Measurements from ENCODE around the gene CD58.

The CD58 gene

GRCh38 chr1:116538544-116538943 lies 32.3 kb downstream of the CD58 start:
- peak; percentile 89 for DNase-seq (ENCODE audit: low read depth)

DNA sequence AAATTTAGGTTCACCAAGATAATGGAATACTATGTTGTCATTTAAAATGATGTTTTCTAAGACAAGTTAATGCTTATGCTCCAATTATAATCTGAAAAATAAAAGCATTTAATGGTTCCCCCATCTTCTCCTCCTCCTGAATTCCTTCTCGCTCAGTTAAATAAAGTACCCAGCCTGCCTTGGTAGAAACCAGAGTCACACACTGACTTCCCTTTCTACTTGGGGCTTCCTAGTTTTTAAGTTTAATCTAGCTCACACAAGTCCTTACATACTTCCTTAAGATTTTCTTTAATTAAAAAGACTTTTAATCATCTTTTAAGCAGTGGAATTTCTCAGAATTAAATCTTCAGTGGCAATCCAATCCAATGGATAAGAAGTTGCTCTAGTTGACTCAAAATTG lies 32.9 kb downstream of the CD58 start:
- DNase-seq (ENCODE audit: low read depth): no peak

- DNase-seq (ENCODE audit: low read depth): peak; percentile 90
Measured at GRCh38 chr1:116537040-116537831, 33.6 kb downstream of the CD58 start.

GRCh38 chr1:116534014-116534739 lies 36.6 kb downstream of the CD58 start:
- DNase-seq (ENCODE audit: low read depth): no peak

DNA sequence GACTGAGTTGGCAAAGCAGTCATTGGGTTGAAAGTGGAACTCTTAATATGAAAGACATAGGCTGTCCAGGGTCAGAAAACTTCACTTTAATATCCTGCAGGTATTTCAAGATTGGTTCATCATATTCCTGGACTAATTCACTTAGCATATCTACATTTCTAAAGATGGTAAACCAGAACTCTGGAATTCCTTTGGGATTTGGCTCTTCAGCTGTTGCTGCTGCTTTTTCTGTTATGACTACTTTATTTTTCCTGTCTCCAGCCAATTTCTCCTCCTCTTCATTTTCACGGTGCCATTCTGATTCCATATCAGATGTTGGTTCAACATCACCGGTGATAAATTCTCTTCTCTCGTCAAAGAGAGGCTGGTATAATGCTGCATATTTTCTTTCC lies 37.4 kb downstream of the CD58 start:
- no peak for DNase-seq (ENCODE audit: low read depth)

GRCh38 chr1:116532671-116533428 lies 38.0 kb downstream of the CD58 start:
- no peak for DNase-seq (ENCODE audit: low read depth)

DNA sequence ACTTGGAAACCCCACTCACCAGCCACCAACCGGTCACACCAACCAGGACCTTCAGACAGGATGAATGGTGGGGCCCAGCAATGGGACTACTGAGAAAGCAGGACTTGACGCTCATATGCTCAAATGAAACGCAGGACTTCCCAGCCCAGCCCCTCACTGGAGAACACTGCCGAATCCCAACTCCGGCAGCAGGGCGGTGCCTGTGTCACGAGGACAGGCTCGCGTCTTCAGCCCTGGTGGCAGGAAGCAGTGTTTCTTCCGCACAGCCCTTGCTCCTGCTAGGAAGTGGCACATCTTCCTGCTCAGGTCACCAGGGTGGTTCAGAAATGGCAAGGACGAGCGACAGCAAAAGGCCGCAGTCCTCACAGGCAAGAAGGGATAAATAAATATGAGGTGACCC lies 38.9 kb downstream of the CD58 start:
- DNase-seq (ENCODE audit: low read depth): no peak

DNA sequence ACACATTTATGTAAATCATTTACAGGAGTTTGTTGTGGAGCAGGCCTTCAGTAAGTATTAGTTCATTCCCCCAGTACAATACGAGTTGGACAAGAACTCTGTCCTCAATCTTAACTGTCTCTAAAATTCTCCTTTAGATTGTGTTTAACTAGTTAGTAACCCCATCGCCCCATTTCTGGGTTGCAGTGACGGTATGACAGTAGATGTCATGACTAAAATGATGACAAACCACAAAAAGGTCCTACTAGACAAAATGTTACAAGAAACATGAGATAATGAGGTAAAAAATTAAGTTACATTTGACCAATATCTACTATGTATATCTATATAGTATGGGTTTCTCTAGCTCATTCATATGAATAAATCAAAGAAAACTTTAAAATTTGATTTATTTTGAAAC lies 41.1 kb downstream of the CD58 start:
- no peak for DNase-seq (ENCODE audit: low read depth)

DNA sequence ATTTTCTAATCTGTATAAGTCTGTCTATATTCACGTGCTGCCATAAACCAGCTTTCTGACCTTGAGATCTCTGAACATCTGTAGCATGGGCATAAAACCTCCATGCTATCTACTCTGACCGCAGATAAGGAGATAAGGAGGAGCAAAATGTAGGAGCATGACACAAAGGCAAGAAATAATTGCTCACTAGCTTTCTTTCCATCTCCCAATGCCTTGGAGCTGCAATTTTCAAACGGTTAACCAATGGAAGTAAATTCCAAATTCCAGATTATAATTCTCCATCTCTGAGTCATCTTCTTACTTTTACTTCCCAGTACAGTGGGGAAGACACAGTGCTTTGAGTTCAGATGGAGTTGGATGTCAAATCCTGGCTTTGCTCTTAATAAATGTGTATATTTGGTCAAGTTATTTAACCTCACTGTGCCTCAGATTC lies 41.6 kb downstream of the CD58 start:
- DNase-seq (ENCODE audit: low read depth): peak; percentile 75

DNA sequence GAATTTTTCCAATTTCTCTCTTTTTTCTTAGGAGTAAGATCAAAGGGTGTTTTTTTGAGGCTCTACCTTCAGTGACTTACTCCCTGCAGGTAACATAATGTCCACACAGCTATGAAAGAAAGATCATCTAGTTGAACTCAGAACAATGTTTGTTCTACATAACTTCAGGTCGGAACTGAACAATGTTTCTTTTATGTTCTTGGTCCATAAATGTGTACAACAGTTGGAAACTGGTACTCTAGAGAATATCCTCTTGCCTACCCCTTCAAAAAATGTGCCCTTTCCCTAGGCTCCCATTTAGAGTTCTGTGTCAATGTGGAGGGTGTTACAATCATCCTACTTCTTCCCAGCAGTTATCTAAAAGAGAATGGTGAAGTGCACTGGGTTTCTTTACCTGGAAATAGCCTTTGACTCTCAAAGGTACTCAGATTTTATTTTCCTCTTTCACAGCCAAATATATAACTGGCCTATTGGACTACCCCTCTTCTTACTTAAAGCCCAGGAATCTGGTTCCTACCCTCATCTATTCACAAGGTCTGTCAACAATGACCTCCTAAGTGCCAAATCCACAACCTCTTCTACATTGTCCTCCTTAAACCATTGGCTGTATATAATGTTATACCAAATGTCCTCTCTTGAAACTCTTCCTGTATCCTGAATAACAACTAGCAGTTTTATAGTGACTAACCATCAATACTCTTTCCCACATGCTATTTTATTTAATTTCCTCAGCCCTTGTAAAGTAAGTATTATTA lies 42.3 kb downstream of the CD58 start:
- DNase-seq (ENCODE audit: low read depth): no peak

DNA sequence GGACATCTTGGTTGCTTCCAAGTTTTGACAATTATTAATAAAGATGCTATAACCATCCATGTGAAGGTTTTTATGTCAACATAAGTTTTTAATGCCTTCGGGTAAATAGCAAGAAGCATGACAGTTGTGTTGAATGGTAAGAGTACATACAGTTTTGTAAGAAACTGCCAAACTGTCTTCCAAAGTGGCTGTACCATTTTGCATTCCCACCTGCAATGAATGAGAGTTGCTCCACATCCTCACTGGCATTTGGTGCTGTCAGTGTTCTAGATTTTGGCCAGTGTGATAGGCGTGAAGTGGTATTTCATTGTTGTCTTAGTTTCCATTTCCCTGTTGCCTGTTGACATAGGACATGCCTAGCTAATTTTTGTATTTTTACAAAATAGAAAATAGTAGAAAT lies 45.4 kb downstream of the CD58 start:
- DNase-seq (ENCODE audit: low read depth): no peak

DNA sequence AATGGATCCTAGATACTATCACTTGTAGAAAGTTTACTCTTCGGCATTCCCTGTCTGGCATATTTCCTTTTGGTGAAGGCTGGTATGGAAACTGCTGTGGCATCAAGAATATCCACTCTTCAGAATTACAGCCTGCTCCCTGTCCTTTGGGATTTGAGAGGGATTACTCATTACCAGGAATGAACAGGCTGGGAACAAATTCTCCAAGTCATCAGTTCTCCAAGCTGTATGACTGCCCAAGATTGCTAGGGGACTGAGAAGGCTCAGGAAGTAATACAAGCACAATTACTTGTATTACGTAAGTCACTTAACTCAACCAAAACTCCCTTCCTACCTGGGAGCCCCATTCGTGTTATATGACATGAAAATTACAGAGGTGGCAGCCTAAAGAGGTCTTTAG lies 49.6 kb downstream of the CD58 start:
- DNase-seq (ENCODE audit: low read depth): peak; percentile 63

- no peak for DNase-seq (ENCODE audit: low read depth)
Measured at GRCh38 chr1:116518400-116518799, 52.4 kb downstream of the CD58 start.

- no peak for DNase-seq (ENCODE audit: low read depth)
Measured at GRCh38 chr1:116516631-116517030, 54.2 kb downstream of the CD58 start.

DNA sequence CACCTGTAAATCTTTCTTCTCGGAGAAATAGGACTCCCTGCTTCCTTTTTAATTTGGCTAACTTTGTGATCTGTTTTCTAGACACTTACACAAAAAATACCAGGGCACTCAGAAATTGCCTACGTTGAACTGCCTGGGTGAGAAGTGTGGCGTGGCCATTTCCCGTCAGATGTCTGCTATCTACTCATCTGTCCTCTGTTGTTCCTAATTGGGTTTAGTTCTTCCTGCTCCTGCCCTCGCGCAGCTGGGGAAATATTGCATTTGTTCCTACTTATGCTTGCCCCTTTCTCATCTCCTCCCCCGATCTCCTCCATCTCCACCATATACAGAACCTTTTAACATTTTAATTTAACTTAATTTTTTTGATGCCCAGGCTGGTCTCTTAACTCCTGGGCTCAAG lies 55.1 kb downstream of the CD58 start:
- DNase-seq (ENCODE audit: low read depth): no peak

DNA sequence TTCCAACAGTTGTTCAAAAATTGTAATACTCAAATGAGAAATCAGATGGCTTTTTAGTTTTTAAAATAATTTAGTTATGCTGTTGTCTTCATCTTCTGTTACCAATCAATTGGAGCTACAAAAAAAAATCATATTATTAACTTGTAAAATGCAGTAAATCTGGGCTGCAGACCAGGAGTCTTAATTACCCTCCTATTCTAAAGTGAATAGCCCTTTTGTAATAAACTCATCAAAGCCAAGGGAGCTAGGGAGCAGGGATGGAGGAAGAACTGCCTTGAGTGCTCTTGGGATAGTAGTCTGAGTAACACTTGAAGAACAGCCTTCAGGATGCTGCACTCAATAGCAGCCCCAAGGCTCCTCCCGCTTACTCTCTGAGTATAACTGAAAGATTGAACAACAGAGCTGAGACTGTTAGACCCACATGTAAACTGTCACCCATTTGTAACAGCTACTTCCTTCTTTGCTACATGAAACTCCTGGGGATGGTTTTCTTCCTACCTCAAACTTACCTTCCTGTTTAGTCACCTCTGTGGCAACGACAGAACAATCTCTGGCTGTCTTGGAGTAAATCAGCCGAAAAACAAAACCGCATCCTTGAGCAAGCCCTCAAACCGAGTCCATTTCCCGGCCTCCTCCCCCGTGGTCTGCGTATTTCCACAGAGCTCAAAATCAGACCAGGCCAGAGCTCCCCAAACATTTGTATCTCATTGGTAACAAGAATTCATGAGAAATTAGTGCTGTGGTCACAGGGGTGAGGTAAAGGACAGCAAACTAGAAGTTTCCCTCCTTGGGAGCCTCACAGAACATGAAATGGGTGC lies 55.9 kb downstream of the CD58 start:
- DNase-seq (ENCODE audit: low read depth): peak; percentile 41

DNA sequence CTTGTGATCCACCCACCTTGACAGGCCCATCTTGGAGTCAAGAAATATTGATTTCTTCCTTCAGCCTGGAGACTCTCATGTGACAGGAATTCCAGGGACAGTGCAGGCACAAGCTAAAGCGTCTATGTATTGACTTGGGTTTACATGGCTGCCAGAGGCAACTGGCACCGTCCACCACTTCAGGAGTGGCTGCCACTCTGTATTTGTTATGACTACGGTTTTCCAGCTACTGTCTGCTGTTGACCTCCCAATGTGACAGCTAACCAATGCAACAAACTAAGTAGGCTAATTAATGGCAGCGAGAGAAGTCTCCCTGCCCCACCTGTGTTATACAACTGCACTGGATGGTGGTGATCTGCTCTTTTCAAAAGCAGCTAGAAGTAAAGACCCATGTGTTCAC lies 56.9 kb downstream of the CD58 start:
- DNase-seq (ENCODE audit: low read depth): no peak

- no peak for DNase-seq (ENCODE audit: low read depth)
Measured at GRCh38 chr1:116511459-116512019, 59.3 kb downstream of the CD58 start.

GRCh38 chr1:116510361-116510760 lies 60.5 kb downstream of the CD58 start:
- no peak for DNase-seq (ENCODE audit: low read depth)

DNA sequence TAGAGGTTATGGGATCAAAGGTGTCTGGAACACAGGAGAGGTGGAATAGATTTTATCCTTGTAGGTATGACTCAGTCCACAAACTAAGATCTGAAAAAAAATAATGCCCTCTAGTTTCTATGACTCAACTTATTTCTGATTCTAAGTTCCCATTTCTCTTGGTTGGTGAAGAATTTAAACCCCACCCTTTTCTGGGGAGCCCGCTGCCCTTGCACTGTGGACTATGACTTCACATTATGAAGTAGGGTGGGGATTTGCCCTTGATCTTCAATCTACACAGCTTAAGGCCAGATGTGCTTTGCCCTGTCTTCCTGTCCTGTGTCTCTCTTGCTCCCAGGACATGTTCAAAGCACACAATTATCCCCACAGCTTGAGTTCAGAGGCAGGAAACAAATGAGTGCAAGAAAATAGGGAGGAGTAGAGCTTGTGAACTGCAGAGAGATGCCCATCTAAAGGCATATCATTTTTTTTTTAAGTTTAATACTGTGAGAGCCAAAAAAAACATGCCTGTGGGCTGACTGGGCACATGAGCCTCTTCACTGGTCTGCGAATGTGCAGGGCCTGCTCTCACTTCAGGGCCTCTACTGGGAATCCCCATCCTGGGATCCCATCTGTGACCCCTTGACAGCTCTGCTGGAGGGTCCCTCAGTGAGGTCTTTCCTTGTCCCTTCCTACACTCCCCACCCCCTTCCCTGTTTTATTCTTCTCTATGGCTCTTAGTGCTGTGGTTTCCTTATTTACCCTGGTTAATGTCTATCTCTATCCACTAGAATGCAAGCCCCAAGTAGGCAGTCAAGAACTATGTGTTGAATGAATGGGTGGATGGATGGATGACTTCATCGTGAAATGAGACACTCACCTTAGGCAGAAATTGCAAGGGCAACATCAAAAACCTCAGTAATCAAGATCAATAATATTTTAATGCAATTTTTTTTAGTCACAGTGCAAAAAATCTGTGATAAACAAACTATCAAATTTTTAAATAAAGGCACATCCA lies 61.5 kb downstream of the CD58 start:
- peak; percentile 87 for DNase-seq (ENCODE audit: low read depth)
